ENCODE data around the gene RASSF7.

RASSF7 gene

DNA sequence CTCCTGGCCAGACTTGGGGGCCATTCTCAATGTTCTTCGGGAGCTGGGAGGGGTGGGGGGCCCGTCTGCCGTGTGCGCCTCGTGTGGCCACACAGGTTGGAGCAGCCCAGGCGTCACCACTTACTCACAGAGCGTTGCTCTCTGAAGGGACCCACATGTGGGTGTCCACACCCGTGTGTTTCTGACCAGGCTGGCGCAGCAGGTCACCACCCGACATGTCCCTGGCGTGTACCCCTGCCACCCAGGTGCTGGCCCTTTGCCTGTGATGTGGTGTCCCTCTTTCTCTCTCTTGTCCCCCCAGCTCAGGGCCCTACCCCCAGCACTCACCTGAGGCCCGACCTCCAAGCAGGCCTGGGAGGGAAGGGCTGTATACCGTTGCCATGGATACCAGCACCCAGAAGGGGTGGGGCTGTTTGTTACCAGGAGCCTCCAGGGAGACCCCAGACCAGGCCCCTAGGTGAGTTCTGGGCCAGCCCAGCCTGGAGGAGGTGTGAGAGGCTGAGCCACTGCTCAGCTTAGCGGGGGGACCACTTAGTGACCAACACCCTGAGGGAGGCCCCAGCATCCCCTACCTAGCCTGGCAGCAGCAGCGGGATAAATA, 1.6 kb upstream of the RASSF7 start:
- no peak overlapping the region for H3K4me3 ChIP-seq (ENCODE audit: low read length)
- no peak for DNase-seq (ENCODE audit: low read depth)
- TF ChIP-seq, protein P1, sequence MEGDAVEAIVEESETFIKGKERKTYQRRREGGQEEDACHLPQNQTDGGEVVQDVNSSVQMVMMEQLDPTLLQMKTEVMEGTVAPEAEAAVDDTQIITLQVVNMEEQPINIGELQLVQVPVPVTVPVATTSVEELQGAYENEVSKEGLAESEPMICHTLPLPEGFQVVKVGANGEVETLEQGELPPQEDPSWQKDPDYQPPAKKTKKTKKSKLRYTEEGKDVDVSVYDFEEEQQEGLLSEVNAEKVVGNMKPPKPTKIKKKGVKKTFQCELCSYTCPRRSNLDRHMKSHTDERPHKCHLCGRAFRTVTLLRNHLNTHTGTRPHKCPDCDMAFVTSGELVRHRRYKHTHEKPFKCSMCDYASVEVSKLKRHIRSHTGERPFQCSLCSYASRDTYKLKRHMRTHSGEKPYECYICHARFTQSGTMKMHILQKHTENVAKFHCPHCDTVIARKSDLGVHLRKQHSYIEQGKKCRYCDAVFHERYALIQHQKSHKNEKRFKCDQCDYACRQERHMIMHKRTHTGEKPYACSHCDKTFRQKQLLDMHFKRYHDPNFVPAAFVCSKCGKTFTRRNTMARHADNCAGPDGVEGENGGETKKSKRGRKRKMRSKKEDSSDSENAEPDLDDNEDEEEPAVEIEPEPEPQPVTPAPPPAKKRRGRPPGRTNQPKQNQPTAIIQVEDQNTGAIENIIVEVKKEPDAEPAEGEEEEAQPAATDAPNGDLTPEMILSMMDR (conservative IDR thresholded peaks at IDR 0.05; ENCODE audit: low read length): no peak

DNA sequence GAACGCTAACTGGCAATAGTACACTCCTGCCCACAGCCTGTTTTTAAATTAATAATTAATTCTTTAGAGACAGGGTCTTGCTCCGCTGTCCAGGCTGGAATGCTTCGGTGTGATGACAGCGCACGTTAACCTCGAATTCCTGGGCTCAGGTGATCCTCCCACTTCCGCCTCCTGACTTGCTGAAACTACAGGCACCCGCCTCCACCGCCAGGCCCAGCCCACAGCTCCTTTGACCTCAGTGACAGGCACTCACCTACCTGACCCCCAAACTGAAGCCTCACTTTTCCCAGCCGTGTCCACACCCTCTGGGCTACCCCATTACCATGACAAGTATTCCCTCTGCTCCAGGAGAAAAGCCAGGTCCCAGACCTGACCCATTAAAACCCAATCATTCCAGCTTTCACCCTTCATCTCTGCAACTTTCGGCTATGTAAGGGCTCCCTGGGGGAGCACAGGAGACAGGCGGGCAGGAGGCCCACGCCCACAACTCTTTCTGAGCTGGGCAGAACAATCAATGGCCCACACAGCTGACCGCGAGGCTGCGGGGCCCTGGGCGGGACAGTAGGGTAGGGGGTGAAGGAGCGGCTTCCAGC, 962 bp upstream of the RASSF7 start:
- no peak overlapping the region for H3K4me3 ChIP-seq (ENCODE audit: low read length)
- no peak for DNase-seq (ENCODE audit: low read depth)
- TF ChIP-seq, protein P1 (conservative IDR thresholded peaks at IDR 0.05; ENCODE audit: low read length): no peak

DNA sequence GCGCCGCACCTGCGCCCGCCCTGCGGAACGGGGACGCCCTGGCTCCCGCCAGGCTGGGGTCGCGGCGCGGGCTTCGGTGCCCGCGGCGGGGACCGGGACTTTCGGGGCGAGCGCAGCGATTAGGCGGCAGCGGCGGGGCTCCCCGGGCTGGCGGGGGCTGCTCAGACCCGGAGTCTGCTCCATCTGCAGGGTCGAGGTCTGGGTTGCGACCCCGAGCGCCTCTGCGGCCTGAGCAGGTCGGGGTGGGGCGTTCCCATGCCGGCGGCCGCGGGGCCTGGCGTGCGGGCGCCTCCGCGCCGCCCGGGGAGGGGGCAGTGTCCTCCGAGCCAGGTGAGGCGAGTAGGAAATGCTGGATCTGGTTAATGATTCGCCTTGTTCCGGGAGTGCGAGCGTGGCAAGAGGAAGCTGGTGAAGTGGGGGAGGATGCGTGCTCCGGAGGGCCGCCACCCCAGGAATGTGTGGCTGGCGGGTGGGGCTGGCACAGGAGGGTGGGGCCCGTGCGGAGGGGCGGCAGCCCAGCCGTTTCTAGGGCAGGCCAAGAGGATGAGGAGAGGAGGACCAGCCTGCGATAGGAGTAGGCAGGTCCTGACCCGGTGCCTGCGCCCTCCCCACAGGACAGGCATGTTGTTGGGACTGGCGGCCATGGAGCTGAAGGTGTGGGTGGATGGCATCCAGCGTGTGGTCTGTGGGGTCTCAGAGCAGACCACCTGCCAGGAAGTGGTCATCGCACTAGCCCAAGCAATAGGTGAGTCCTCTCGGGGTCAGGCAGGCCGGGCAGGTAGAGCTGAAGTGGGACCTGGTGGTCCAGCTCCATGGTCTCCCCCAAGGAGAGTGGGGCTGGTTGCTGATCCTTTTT, 606 bp downstream of the RASSF7 start:
- TF ChIP-seq, protein P1 (conservative IDR thresholded peaks at IDR 0.05; ENCODE audit: low read length): no peak
- H3K4me3 ChIP-seq (ENCODE audit: low read length): peak overlapping the region; percentile 54
- DNase-seq (ENCODE audit: low read depth): peak; percentile 39

DNA sequence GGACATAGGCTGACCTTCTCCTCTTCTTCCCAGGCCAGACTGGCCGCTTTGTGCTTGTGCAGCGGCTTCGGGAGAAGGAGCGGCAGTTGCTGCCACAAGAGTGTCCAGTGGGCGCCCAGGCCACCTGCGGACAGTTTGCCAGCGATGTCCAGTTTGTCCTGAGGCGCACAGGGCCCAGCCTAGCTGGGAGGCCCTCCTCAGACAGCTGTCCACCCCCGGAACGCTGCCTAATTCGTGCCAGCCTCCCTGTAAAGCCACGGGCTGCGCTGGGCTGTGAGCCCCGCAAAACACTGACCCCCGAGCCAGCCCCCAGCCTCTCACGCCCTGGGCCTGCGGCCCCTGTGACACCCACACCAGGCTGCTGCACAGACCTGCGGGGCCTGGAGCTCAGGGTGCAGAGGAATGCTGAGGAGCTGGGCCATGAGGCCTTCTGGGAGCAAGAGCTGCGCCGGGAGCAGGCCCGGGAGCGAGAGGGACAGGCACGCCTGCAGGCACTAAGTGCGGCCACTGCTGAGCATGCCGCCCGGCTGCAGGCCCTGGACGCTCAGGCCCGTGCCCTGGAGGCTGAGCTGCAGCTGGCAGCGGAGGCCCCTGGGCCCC, 1.4 kb downstream of the RASSF7 start:
- TF ChIP-seq, protein P1 (conservative IDR thresholded peaks at IDR 0.05; ENCODE audit: low read length): no peak
- no peak for DNase-seq (ENCODE audit: low read depth)
- peak overlapping the region; percentile 54; the same call in 1 of the 2 replicates for H3K4me3 ChIP-seq (ENCODE audit: low read length)

DNA sequence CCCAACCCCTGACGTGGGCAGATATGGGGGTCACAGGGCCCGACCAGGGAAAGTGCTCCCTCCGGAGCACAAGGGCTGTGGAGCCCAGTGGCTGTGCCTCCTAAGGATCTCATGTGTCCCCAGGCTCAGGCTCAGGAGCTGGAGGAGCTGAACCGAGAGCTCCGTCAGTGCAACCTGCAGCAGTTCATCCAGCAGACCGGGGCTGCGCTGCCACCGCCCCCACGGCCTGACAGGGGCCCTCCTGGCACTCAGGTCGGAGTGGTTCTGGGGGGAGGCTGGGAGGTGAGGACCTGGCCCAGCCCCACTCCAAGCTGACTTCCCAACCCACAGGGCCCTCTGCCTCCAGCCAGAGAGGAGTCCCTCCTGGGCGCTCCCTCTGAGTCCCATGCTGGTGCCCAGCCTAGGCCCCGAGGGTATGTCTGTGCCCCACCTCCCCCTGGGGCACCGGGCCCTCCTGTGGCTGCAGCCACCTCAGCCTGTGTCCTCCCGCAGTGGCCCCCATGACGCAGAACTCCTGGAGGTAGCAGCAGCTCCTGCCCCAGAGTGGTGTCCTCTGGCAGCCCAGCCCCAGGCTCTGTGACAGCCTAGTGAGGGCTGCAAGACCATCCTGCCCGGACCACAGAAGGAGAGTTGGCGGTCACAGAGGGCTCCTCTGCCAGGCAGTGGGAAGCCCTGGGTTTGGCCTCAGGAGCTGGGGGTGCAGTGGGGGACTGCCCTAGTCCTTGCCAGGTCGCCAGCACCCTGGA, 2.5 kb downstream of the RASSF7 start:
- H3K4me3 ChIP-seq (ENCODE audit: low read length): no peak overlapping the region
- TF ChIP-seq, protein P1 (conservative IDR thresholded peaks at IDR 0.05; ENCODE audit: low read length): no peak
- no peak for DNase-seq (ENCODE audit: low read depth)

DNA sequence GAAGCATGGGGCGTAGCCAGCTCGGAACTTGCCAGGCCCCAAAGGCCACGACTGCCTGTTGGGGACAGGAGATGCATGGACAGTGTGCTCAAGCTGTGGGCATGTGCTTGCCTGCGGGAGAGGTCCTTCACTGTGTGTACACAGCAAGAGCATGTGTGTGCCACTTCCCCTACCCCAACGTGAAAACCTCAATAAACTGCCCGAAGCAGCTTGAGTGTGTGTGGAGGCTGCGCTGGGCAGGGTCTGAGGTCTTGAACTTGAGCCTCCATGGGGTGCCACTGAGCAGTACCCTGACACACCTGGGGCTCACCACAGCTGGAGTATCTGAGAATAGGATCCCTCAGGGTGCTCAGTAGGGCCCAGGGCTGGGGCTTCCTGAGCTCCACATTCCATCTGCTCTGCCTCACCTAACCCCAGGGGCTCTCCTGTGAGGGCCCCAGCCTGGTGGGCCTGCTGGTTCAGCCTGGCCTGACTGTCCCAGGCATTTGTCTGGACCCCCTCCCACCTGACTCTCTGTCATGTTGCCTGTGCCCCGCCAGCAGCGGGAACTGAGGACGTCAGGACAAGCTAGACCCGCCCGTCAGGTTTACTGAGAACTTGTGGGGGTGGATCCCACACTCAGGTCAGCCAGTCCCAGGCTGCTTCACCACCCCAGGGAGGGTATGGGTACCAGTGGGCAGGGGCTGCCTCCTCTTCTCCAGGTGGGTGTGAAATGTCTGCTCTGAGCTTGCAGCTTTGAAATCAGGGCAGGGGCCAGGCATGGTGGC, 3.2 kb downstream of the RASSF7 start:
- TF ChIP-seq, protein P1 (conservative IDR thresholded peaks at IDR 0.05; ENCODE audit: low read length): no peak
- DNase-seq (ENCODE audit: low read depth): no peak
- no peak overlapping the region for H3K4me3 ChIP-seq (ENCODE audit: low read length)

Measured in AG10803 (cell line).